ENCODE results near the gene NSUN7.
"Not testable (repeated sequence)": the region's sequence is repeated elsewhere in the genome, so short reads cannot be mapped to it uniquely, and the experiment has no call there.

NSUN7 gene

GRCh38 chr4:40812386-40812785, 62.6 kb downstream of the NSUN7 start:
- no peak for TF ChIP-seq CTCF (conservative IDR thresholded peaks at IDR 0.05; ENCODE audit: low read length)
- no peak overlapping the region for H3K4me3 ChIP-seq (ENCODE audit: low read length)
- peak; percentile 23 for DNase-seq (ENCODE audit: low read depth)

GRCh38 chr4:40812856-40813255, 63.1 kb downstream of the NSUN7 start:
- no peak for TF ChIP-seq CTCF (conservative IDR thresholded peaks at IDR 0.05; ENCODE audit: low read length)
- no peak overlapping the region for H3K4me3 ChIP-seq (ENCODE audit: low read length)
- no peak for DNase-seq (ENCODE audit: low read depth)

- not testable (repeated sequence) for DNase-seq (ENCODE audit: low read depth); H3K4me3 ChIP-seq (ENCODE audit: low read length)
These were observed 67.4 kb downstream of the NSUN7 start for GRCh38 chr4:40817157-40817556.

- H3K4me3 ChIP-seq (ENCODE audit: low read length), result no peak overlapping the region
- no peak for TF ChIP-seq CTCF (conservative IDR thresholded peaks at IDR 0.05; ENCODE audit: low read length)
- no peak for DNase-seq (ENCODE audit: low read depth)
These were observed 70.3 kb downstream of the NSUN7 start for GRCh38 chr4:40820101-40820500.

GRCh38 chr4:40822420-40823166, 72.8 kb downstream of the NSUN7 start:
- TF ChIP-seq CTCF (conservative IDR thresholded peaks at IDR 0.05; ENCODE audit: low read length), result no peak
- no peak overlapping the region for H3K4me3 ChIP-seq (ENCODE audit: low read length)
- DNase-seq (ENCODE audit: low read depth), result peak; percentile 17

GRCh38 chr4:40825014-40825838, 75.5 kb downstream of the NSUN7 start:
- no peak for DNase-seq (ENCODE audit: low read depth)
- no peak for TF ChIP-seq CTCF (conservative IDR thresholded peaks at IDR 0.05; ENCODE audit: low read length)
- no peak overlapping the region for H3K4me3 ChIP-seq (ENCODE audit: low read length)

- no peak for DNase-seq (ENCODE audit: low read depth)
- no peak overlapping the region for H3K4me3 ChIP-seq (ENCODE audit: low read length)
These were observed 77.1 kb downstream of the NSUN7 start for GRCh38 chr4:40826821-40827220.

More at GRCh38 chr4:40826821-40827220, 77.1 kb downstream of the NSUN7 start:
- no peak for TF ChIP-seq CTCF (conservative IDR thresholded peaks at IDR 0.05; ENCODE audit: low read length)
